ENCODE results near the gene PRKCZ.
A peak's percentile ranks its signal among the peaks of the same experiment; 100 is the strongest.

PRKCZ gene

DNA sequence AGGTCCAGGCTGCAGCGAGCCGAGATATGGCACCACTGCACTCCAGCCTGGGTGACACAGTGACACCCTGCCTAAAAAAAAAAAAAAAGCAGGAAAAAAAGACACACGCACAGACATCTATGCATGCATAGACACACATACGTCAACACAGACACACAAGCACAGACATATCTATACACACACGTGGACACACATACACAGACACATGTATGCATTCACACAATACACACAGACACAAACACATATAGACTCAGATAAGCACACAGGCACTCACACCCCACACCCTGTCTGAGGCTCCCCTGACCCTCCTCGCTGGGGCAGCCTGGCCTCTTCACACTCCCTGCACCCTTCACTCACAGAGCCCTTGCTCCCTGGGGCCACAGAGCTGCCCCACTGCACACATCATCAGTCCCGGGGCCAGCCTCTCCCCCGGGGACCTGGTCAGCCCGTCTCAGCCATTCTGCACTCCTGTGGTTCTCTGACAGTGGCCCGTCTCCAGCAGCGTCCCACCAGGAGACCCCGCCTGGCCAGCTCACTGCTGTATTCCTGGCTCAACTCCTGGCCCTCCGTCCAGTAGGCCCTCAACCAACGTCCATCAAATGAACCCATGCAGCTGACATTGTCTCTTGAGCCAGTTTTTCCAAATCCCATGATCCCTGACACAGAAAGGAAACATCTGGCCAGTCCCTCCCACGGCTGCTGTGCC lies 4.6 kb upstream of the PRKCZ start:
- FAIRE-seq (no peak), DNase-seq (ENCODE audit: low spot score) (no peak)

DNA sequence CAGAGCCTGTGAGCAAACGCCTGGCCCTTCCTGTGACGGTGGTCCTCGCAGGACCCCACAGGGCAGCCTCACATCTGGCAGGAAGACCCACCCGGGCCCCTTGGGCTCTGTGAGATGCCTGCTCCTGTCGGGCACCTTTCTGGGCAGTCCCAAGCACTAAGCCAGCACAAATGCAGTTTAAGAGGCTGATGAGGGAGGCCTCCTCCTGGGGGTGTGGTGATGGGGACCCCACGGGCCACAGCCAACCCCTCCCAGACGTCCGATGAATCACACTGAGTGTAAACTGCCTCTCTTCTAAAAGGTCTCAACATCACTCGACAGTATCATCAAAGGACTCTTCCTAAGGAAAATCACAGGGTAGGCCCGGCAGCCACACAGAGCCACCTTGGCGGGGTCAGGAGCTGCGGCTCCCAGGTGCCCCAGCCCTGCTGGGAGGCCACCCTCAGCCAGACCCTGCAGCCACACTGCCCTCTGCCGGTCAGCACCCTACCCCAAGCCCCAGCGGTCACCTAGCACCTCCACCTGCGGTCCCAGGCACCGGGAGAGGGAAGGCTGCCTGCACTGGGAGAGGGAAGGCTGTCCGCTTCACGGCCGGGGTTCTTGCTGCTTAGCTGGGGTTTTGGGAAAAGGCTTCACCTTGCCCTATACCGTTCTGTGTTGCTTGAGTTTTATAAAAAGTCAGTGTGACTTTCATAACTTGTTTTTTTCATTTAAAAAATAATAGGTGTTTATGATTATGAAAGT lies 3.9 kb upstream of the PRKCZ start:
- DNase-seq (ENCODE audit: low spot score), result peak; percentile 23
- FAIRE-seq, result no peak

- FAIRE-seq (no peak), DNase-seq (ENCODE audit: low spot score) (no peak)
These were observed 3.1 kb upstream of the PRKCZ start for GRCh38 chr1:2046953-2047748.

- no peak for FAIRE-seq
These were observed 2.2 kb upstream of the PRKCZ start for GRCh38 chr1:2047749-2048729.

GRCh38 chr1:2049225-2049717 lies 940 bp upstream of the PRKCZ start:
- DNase-seq (ENCODE audit: low spot score) (no peak), FAIRE-seq (no peak)

More at GRCh38 chr1:2047749-2048729, 2.2 kb upstream of the PRKCZ start:
- DNase-seq (ENCODE audit: low spot score), result no peak

GRCh38 chr1:2050461-2050792 lies 216 bp downstream of the PRKCZ start:
- no peak for FAIRE-seq
- no peak for DNase-seq (ENCODE audit: low spot score)

- DNase-seq (ENCODE audit: low spot score) (no peak), FAIRE-seq (no peak)
These were observed 827 bp downstream of the PRKCZ start for GRCh38 chr1:2050793-2051682.

DNA sequence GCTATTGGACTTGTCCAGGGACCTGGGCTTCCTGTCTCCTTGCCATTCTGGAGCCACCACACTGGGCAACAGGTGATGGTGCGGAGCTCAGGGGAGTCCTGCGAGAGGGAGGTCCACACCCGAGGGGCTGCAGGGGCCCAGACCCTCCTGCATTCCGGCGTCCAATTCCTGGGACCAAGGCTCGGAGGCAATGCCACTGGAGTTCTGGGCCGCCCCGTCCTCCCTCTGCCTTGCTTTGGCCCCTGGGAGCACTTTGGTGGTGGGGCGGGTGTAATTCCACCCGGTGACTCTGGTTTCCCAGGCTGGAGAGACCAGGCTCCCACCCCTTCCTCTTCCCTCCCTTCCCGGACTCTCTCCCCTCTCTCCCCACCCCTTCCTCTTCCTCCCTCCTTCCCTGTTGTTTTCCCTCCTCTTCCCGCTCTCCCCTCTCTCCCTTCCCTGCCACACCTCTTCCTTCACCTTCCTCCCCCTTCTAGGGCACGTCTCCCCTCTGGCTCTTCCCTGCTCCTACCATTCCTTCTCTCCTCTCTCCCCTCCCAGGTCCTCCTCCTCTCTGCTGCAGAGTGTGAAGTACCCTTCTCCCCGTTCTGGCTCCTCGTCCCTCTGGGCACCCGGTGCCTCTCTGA lies 2.0 kb downstream of the PRKCZ start:
- FAIRE-seq, result no peak
- DNase-seq (ENCODE audit: low spot score), result no peak

GRCh38 chr1:2052756-2053155 lies 2.5 kb downstream of the PRKCZ start:
- FAIRE-seq (no peak), DNase-seq (ENCODE audit: low spot score) (no peak)

DNA sequence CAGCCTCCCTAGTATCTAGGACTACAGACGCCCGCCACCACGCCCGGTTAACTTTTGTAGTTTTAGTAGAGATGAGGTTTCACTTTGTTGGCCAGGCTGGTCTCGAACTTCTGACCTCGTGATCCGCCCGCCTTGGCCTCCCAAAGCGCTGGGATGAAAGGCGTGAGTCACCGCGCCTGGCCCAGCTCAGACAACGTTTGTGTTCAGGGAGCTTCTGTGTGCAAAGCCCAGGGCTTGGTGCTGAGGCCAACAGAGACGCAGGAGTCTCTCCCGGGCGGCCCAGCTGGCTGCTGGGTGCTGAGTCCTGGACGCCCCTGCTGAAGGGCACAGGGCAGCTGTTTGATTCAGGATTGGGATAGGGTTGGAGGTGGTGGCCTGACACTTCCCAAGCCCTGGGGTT lies 3.0 kb downstream of the PRKCZ start:
- FAIRE-seq (no peak), DNase-seq (ENCODE audit: low spot score) (no peak)

GRCh38 chr1:2053784-2054376 lies 3.7 kb downstream of the PRKCZ start:
- DNase-seq (ENCODE audit: low spot score), result no peak
- FAIRE-seq, result no peak

- no peak for DNase-seq (ENCODE audit: low spot score)
- FAIRE-seq, result no peak
These were observed 4.3 kb downstream of the PRKCZ start for GRCh38 chr1:2054560-2054959.

GRCh38 chr1:2055911-2056575 lies 5.8 kb downstream of the PRKCZ start:
- DNase-seq (ENCODE audit: low spot score) (no peak), FAIRE-seq (no peak)

GRCh38 chr1:2056955-2057590 lies 6.9 kb downstream of the PRKCZ start:
- no peak for DNase-seq (ENCODE audit: low spot score)
- FAIRE-seq, result no peak

- DNase-seq (ENCODE audit: low spot score) (no peak), FAIRE-seq (no peak)
These were observed 9.2 kb downstream of the PRKCZ start for GRCh38 chr1:2059290-2059953.

DNA sequence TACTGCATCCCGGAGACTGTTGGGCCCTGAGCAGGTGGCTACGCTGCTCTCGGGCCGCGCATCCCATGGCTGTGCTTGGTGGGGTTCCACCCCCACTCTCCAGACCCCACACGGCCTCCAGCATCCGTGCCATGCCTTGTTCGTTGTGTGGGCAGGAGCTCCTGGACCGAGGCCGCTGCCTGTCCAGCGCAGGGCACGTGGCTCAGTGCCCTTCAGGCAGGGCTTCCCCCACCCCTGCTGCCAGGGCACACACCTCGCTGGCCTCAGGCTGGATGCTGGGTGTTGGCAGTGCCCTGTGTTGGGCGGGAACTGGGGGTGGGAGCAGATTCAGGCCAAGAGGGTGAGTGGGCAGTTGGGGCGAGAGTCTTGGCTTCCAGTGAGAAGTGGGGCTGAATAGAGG lies 9.9 kb downstream of the PRKCZ start:
- DNase-seq (ENCODE audit: low spot score), result no peak
- FAIRE-seq, result no peak

GRCh38 chr1:2060535-2060934 lies 10.3 kb downstream of the PRKCZ start:
- DNase-seq (ENCODE audit: low spot score) (no peak), FAIRE-seq (no peak)
